Measurements from ENCODE around the gene SPATA18. TPM values are rescaled to one million over a fixed set of nuclear protein-coding genes. Genes with fewer than 3 reads are reported as not detected.

SPATA18 gene, protein sequence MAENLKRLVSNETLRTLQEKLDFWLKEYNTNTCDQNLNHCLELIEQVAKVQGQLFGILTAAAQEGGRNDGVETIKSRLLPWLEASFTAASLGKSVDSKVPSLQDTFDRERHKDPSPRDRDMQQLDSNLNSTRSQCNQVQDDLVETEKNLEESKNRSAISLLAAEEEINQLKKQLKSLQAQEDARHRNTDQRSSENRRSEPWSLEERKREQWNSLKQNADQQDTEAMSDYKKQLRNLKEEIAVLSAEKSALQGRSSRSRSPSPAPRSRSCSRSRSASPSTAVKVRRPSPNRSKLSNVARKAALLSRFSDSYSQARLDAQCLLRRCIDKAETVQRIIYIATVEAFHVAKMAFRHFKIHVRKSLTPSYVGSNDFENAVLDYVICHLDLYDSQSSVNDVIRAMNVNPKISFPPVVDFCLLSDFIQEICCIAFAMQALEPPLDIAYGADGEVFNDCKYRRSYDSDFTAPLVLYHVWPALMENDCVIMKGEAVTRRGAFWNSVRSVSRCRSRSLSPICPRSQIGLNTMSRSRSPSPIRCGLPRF
- total RNA-seq (2014; rRNA removed; shearing (Covaris generic)), result not detected in 2 replicates

DNA sequence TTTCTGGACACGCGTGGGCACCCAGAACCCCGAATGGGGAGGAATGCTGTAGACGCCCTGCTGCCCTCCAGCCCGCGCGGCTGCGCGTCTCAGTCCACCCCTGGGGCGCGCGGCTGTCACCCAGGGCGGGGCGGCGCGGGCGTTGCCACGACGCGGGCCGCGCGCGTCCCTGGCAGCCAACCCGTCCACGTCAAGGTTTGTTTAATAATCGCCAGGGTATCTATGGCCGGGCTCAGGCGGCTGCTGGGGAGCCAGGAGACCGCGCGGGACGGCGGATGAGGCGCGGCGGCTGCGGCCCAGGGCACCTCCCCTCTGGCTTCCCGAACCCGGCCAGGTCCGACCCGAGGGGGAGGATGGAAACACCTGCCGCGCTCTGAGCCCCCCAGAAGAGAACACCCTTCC, at the start of gene SPATA18:
Gene SPATA18 (plus strand): TSS at position 92 of the 402 bp plus-strand sequence. CDS start 401 bp downstream, outside the sequence.

DNA sequence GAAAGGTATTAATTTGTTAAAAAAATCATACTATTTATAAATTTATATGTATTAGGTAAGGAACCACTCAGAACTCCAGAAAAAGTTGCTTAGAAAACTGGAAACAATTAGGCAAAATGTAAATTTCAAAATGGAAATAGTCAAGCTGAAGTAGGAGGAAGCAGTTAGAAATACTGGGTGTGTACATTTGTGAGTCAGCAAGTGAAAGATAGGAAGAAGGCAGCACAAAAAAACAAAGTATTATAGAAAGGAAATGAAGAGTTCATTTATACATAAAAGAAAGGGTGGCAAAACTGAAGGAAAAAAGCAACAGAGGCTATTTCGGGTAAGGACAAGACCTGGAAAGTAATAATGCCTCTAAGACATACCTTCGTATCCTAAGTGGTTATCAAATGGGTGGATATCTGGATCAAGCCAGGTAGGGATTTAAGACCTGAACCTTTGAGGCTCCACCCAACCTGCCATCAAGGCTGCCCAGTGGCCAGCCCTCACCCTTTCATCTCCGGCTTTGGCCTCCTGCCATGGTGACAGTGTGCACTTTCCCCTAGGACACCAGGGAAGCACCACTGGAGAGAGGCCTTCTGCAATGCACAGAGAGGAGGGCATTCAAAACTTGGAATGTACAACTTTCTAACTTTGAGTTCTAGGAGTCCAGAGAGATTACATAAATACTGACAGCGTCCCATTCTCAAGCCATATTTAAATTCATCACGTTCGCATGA, 31.0 kb upstream of the SPATA18 start, which contains the start of gene LRRC66:
Gene LRRC66 (minus strand): TSS at position 428 of the 722 bp plus-strand sequence. CDS start 2,750 bp downstream, outside the sequence.

DNA sequence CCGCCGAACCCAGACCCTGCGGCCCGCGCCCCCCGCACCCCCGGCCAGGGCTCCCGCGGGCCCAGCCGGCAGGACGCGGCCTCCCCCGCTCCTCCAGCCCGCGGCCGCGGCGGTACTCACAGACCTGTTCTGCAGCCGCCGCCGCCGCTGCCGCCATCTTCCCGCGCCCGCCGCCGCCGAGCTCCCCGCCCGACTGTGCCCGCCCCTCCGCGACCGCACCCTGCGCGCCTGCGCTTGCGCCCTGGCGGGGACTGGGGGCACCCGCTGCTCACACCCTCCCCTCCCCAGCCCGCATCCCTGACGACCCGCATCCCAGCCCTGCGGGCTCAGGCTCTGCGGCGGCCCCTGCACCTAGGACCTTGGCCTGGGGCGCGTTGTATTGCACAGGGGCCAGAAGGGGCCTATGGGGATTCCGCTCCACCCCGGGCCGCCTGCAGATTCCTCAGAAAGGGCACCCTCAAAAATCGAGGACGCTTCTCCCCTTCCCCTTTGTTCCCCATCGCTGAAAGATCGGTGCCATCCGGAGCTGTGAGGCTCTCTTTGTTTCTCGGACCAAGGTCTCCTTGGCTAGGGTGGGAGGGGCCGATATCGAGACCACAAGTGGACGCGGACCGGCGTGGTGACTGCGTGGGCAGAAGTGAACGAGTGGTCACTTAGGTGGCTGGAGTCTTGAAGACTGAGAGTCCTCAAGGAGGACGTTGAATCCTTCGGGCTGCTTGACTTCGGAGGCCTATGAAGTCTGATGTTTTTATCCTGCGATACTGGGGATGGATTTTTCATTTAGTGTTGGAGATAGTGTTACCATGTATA, 12.8 kb upstream of the SPATA18 start, which contains the start of gene SGCB:
Gene SGCB (minus strand): TSS at position 197 of the 810 bp plus-strand sequence. CDS start 40 bp downstream, at position 157.

Other genes with a start within 250 kb of the SPATA18 start
- 23.6 and 26.2 TPM in 2 replicates for gene DCUN1D4, start 208.2 kb upstream of the SPATA18 start, total RNA-seq (2014; rRNA removed; shearing (Covaris generic))
- 0.03 and 0.11 TPM in 2 replicates for gene LRRC66, start 30.9 kb upstream of the SPATA18 start, total RNA-seq (2014; rRNA removed; shearing (Covaris generic))
- 11.0 and 12.1 TPM in 2 replicates for gene SGCB, start 13.0 kb upstream of the SPATA18 start, total RNA-seq (2014; rRNA removed; shearing (Covaris generic))

Measured in A375 (cell line).